DMS153 treated with DMSO at 0.1 percent for 48 hours (cell line): Measurements from ENCODE around the gene LYRM1.
"Not testable (repeated sequence)": the region's sequence is repeated elsewhere in the genome, so short reads cannot be mapped to it uniquely, and the experiment has no call there.

Experiments
- DNase-seq: peaks from one replicate; lab custom pipeline; 2025; ENCODE audit not compliant: unreplicated experiment; lab: John Stamatoyannopoulos, UW

The LYRM1 gene

GRCh38 chr16:20901436-20902112, 1.0 kb downstream of the LYRM1 start:
- peak; percentile 34 for DNase-seq

- DNase-seq: no peak
Observed at GRCh38 chr16:20902426-20902825, 1.9 kb downstream of the LYRM1 start.

DNA sequence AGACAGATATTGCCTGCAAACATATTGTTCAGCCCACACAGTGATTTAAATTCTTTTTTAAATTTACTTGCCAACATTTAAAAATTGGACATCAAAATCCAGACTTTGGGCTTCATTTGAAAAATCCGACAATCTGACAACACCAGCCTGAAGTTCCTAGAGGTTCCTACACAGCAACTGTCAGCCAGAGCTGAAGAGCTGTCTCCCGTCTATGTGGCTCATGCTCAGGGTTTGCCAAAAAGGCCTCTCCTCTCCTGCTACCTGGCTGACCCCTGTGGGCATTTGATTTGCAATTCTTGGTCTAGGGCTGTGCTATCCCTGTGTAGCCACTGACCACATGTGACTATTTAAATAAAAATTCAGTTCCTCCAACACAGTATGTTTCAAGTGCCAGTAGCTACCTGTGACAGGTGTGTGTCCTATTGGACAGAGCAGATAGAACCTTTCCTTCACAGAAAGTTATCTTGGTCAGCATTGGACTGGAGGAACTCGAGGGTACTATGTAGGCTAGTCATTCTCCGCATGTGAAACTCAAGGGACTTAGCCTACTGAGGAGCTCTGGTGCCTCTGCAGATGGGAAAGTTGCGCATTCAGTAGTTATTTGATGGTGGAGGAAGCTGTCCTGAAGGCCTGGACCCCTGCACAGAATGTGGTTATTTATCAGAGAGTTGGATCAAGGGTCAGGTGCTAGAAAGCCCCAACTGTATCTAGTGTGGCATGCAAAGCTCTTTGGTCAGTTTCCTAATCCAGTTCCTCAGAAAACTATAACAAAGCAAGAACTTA, 2.7 kb downstream of the LYRM1 start:
- no peak for DNase-seq

GRCh38 chr16:20903899-20904506, 3.4 kb downstream of the LYRM1 start:
- no peak for DNase-seq

- peak; percentile 16 for DNase-seq
Observed at GRCh38 chr16:20904507-20905081, 4.0 kb downstream of the LYRM1 start.

DNA sequence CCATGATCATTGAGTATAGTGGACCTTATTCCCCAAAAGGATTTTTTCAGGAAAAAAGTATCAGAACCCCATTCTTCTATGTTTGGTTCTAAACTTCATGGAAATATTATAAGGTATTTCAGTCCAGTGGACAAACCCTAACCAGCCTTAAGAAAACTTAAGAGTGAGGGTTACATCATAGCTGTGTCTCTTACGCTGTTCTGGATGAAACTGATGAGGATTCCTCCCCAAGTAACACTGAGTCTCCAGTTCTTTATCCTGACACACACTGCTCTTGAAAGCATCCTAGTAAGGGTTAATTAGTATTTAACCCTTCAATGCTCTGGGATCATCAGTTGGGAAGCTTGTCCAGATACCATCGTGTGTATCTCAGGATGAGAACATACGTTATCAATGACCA, 5.0 kb downstream of the LYRM1 start:
- no peak for DNase-seq

DNA sequence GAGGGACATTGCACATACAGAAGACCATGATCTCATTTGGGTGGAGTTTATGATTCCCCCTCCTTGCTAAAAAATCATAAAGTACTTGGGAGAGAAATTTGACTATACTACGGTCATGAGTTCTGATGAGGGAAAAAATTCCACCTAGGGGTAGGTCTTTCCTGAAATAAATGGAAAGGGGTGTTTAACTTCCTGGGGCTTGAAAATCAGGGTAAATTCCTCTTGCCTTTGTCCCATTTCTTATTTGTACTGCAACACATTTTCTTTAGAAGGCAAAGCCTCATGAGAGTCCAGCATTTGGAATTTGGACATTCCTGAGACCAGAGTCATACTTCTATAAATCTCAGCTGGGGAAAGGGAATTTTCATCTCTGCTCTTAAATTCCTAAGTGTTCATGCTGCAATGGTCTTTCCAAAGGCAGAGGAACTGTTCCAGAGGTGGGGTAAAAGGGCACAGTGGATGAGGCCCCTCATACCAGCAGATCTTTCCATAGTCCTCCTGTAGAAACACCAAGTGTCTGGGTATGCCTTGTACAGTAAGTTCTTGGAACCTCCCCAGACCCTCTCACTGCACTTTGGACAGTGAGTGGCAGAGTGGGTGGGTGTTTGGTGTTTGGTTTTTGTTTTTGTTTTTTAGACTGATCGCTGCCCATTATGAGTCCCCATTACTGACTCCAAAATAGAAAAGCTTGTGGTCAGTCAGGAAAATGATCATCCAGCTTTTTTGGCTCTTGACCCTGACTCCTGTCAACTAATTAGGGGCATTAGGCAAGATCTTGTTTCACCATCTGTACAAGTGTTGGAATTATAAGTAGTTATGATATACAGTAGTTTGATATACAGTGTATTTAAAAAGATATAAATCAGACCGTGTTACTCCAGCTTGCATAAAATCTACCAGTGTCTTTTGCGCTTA, 6.0 kb downstream of the LYRM1 start:
- DNase-seq: no peak

- no peak for DNase-seq
Observed at GRCh38 chr16:20910781-20911321, 10.3 kb downstream of the LYRM1 start.

GRCh38 chr16:20911361-20911760, 10.8 kb downstream of the LYRM1 start:
- no peak for DNase-seq

GRCh38 chr16:20916289-20916688, 15.7 kb downstream of the LYRM1 start:
- no peak for DNase-seq

- DNase-seq: no peak
Observed at GRCh38 chr16:20916942-20917341, 16.4 kb downstream of the LYRM1 start.

DNA sequence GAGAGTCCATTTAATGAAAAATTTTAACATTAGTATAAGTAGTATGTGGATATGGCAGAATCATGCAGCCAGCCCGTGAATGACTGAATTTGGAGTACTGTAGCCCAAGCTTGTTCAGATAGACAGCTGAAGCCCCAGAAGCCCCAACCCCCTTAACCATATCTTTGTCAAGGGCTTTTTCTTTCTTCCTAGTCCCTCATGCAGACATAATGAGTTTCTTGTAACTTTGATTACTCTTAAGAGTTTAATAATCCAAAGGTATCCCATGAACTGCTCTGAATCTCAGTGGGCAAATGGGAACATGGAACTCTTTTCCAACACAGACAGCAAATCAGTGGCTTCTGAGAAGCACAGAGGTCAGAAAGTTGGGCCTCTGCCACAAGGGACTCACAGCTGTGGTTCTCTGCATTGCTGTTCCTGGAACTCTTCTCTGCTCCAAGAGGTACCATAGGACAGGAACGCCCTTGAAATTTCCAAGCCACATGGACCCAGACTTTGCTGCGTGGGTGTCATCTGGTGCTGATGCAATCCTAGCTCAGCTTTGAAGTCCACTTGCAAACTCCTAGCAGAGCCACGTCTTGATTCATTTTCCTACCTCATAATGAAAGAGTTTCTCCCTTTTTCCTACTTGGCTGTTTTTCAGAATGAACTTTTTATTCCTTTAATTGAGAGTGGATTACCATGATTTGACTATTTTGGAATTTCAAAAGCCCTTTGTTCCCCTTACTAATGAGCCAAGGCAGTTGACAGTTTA, 18.1 kb downstream of the LYRM1 start:
- DNase-seq: no peak

DNA sequence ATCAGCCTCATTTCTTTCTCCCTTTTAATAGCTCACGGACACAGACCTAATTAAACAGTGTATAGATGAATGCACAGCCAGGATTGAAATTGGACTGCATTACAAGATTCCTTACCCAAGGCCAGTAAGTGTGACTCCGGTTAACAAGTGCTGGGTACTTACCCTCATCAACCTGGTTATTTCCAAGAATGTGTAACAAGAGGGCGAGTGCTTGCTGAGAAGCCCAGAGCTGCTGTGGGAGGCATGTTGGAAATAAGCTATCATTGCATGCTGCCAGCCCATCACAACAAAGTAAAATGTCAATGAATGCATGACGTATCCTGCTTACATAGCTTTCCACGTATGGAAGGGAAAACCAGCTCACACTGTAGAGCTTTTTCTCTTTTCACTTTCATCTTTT, 19.5 kb downstream of the LYRM1 start:
- DNase-seq: no peak

- no peak for DNase-seq
Observed at GRCh38 chr16:20920799-20921198, 20.2 kb downstream of the LYRM1 start.

- no peak for DNase-seq
Observed at GRCh38 chr16:20923876-20924275, 23.3 kb downstream of the LYRM1 start.

GRCh38 chr16:20925751-20926150, 25.2 kb downstream of the LYRM1 start:
- no peak for DNase-seq

DNA sequence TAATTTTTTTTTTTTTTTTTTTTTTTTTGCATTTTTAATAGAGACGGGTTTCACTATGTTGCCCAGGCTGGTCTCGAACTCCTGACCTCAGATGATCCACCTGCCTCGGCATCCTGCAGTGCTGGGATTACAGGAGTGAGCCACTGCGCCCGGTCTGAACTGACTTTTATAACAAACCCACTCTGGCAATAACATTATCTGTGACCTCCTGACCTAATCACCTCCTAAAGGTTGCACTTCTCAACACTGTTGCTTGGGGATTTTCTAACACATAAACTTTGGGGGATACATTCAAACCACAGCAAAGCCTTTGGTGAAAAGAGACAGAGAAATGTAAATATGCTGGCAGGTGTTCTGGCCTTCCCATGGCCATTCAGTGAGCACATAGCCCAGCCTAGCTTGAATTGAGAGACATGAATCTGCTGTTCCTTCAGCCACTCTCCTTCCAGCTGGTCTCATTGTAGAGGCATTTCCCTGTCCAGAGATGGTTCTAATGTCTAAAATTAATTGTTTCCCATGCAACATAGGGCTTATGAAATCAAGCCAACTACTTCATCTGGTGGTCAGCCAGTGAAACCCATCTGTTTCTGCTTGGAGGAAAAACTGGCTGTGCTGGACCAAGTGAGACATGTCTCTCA, 28.3 kb downstream of the LYRM1 start:
- DNase-seq: no peak

GRCh38 chr16:20929676-20930364, 29.2 kb downstream of the LYRM1 start:
- DNase-seq: not testable (repeated sequence)

- DNase-seq: no peak
Observed at GRCh38 chr16:20930365-20930690, 29.8 kb downstream of the LYRM1 start.
